Endothelial cell (in vitro differentiated cells): ENCODE data around the gene CLPTM1L. TPM values are rescaled to one million over a fixed set of nuclear protein-coding genes. Genes with fewer than 3 reads are reported as not detected.

Experiments used
- DNase-seq: peaks from one replicate; pipeline ENCODE4 v3.0.0; 2021; ENCODE audit warnings: low spot score
- H3K27ac Mint-ChIP-seq: one replicate; pipeline ENCODE4 v1.8.0; 2021; ENCODE audit warnings: mixed read lengths, inconsistent platforms; ENCODE audit not compliant: unreplicated experiment
- H3K27me3 Mint-ChIP-seq: one replicate; pipeline ENCODE4 v1.8.0; 2021; ENCODE audit warnings: mild to moderate bottlenecking, moderate library complexity, mixed read lengths, inconsistent platforms; ENCODE audit not compliant: unreplicated experiment
- H3K36me3 Mint-ChIP-seq: one replicate; pipeline ENCODE4 v1.8.0; 2021; ENCODE audit warnings: mild to moderate bottlenecking, low read depth, mixed read lengths, inconsistent platforms; ENCODE audit not compliant: unreplicated experiment
- H3K4me1 Mint-ChIP-seq: one replicate; pipeline ENCODE4 v1.8.0; 2021; ENCODE audit warnings: mild to moderate bottlenecking, mixed read lengths, inconsistent platforms; ENCODE audit not compliant: unreplicated experiment
- H3K4me3 Mint-ChIP-seq: one replicate; pipeline ENCODE4 v1.8.0; 2021; ENCODE audit warnings: mild to moderate bottlenecking, mixed read lengths, inconsistent platforms; ENCODE audit not compliant: unreplicated experiment
- H3K9me3 Mint-ChIP-seq: one replicate; pipeline ENCODE4 v1.8.0; 2021; ENCODE audit warnings: mixed read lengths, inconsistent platforms; ENCODE audit not compliant: unreplicated experiment
- CTCF ChIP-seq: fragments of 200-600 bp; sonication (generic); IDR thresholded peaks from one replicate; pipeline ENCODE4 v1.5.0; 2021; ENCODE audit warnings: antibody characterized with exemption; ENCODE audit not compliant: unreplicated experiment
- total RNA-seq: library from RNA; stranded (reverse); fragmentation: NEBNext Ultra II Directional; extraction: Animal tissue kit (Norgen Biotek cat#: 25700); gene quantifications from one replicate; pipeline ENCODE4 v1.2.1, GENCODE V29; 2021; ENCODE audit not compliant: unreplicated experiment

CLPTM1L gene
- total RNA-seq, 1 donor from 2014 or later: 86.6 TPM

- no peak overlapping the region for H3K4me3 Mint-ChIP-seq
- H3K9me3 Mint-ChIP-seq: no peaks in the 10 kb centered on the region
- H3K36me3 Mint-ChIP-seq: no peaks in the 10 kb centered on the region
- H3K4me1 Mint-ChIP-seq: peaks cover 14% of the 10 kb centered on the region
- no peak for TF ChIP-seq CTCF
- DNase-seq: no peak
- peaks cover 6% of the 10 kb centered on the region for H3K27me3 Mint-ChIP-seq
- H3K27ac Mint-ChIP-seq: no peak overlapping the region
Measured at GRCh38 chr5:1349246-1349645, 4.3 kb upstream of the CLPTM1L start.

GRCh38 chr5:1348986-1349245 lies 4.0 kb upstream of the CLPTM1L start:
- DNase-seq: no peak
- Mint-ChIP-seq H3K4me1 (peaks cover 18% of the 10 kb centered on the region), H3K9me3 (no peaks in the 10 kb centered on the region), H3K4me3 (no peak overlapping the region), H3K27ac (no peak overlapping the region), H3K27me3 (peaks cover 8% of the 10 kb centered on the region), H3K36me3 (no peaks in the 10 kb centered on the region)
- TF ChIP-seq CTCF: no peak

GRCh38 chr5:1347571-1347970 lies 2.7 kb upstream of the CLPTM1L start:
- no peak overlapping the region for H3K27ac Mint-ChIP-seq
- peaks cover 19% of the 10 kb centered on the region for H3K4me1 Mint-ChIP-seq
- peak; percentile 21 for DNase-seq
- H3K4me3 Mint-ChIP-seq: peak overlapping the region; percentile 69
- no peaks in the 10 kb centered on the region for H3K9me3 Mint-ChIP-seq
- H3K27me3 Mint-ChIP-seq: peaks cover 8% of the 10 kb centered on the region
- TF ChIP-seq CTCF: no peak
- no peaks in the 10 kb centered on the region for H3K36me3 Mint-ChIP-seq

GRCh38 chr5:1346627-1347440 lies 1.9 kb upstream of the CLPTM1L start:
- Mint-ChIP-seq H3K4me1 (peaks cover 19% of the 10 kb centered on the region), H3K36me3 (peaks cover 4% of the 10 kb centered on the region), H3K27me3 (peaks cover 8% of the 10 kb centered on the region), H3K27ac (no peak overlapping the region), H3K9me3 (no peaks in the 10 kb centered on the region), H3K4me3 (peak overlapping the region; percentile 69)
- no peak for DNase-seq
- TF ChIP-seq CTCF: no peak

- peaks cover 10% of the 10 kb centered on the region for H3K27me3 Mint-ChIP-seq
- DNase-seq: no peak
- no peaks in the 10 kb centered on the region for H3K9me3 Mint-ChIP-seq
- peaks cover 19% of the 10 kb centered on the region for H3K4me1 Mint-ChIP-seq
- peak overlapping the region; percentile 90 for H3K4me3 Mint-ChIP-seq
- H3K36me3 Mint-ChIP-seq: peaks cover 10% of the 10 kb centered on the region
- peak overlapping the region; percentile 77 for H3K27ac Mint-ChIP-seq
- no peak for TF ChIP-seq CTCF
Measured at GRCh38 chr5:1345876-1346626, 1.2 kb upstream of the CLPTM1L start.
